Measurements from ENCODE around the gene ASF1B.

Gene ASF1B

GRCh38 chr19:14152713-14153112, 16.3 kb upstream of the ASF1B start:
- no peak overlapping the region for H3K4me3 ChIP-seq (ENCODE audit: control insufficient read depth, low read depth, low read length)
- DNase-seq (ENCODE audit: low read depth), result no peak
- no peak for TF ChIP-seq CTCF (IDR thresholded peaks at IDR 0.05; ENCODE audit: control insufficient read depth, insufficient read depth, low read depth, low read length, missing control alignments)

GRCh38 chr19:14150770-14151661, 14.6 kb upstream of the ASF1B start:
- H3K4me3 ChIP-seq (ENCODE audit: control insufficient read depth, low read depth, low read length), result no peak overlapping the region
- no peak for TF ChIP-seq CTCF (IDR thresholded peaks at IDR 0.05; ENCODE audit: control insufficient read depth, insufficient read depth, low read depth, low read length, missing control alignments)
- DNase-seq (ENCODE audit: low read depth), result no peak

- no peak for DNase-seq (ENCODE audit: low read depth)
- no peak overlapping the region for H3K4me3 ChIP-seq (ENCODE audit: control insufficient read depth, low read depth, low read length)
- TF ChIP-seq CTCF (IDR thresholded peaks at IDR 0.05; ENCODE audit: control insufficient read depth, insufficient read depth, low read depth, low read length, missing control alignments), result no peak
Measured at GRCh38 chr19:14150041-14150769, 13.8 kb upstream of the ASF1B start.

- no peak for TF ChIP-seq CTCF (IDR thresholded peaks at IDR 0.05; ENCODE audit: control insufficient read depth, insufficient read depth, low read depth, low read length, missing control alignments)
- peak overlapping the region; percentile 2; the same call in 1 of the 2 replicates for H3K4me3 ChIP-seq (ENCODE audit: control insufficient read depth, low read depth, low read length)
Measured at GRCh38 chr19:14149509-14149994, 13.2 kb upstream of the ASF1B start.

DNA sequence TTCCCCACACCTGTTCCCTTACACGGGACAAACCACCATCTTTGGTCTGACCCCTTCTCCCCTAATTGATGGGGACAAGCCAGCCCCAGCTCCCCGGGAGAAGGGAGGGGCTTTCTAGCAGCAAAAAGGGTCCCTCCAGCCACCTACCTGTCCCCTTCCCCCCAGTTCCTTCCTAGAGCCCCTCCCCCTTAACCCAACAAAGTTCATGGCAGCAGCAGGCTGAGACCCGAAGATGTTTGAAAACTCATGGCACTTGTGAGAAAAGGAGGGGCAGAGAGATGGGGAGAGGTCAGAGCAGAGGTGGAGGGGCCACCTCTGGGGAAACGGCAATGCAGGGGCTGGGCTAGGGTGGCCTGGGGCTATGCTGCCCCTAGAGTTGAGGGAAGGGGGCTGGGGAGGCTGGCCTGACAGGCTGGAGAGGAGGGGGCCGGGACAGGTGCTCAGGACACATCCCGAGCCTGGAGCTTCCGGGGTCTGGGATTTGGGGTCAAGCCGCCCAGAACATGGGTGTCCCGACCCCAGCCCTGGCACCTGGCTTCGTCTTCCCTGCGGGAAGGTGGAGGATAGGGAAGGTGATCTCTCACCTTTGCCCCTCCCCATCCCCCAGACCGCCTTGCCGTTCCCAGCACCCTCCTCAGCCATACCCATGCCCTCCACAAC, 12.5 kb upstream of the ASF1B start:
- no peak for TF ChIP-seq CTCF (IDR thresholded peaks at IDR 0.05; ENCODE audit: control insufficient read depth, insufficient read depth, low read depth, low read length, missing control alignments)
- no peak for DNase-seq (ENCODE audit: low read depth)
- no peak overlapping the region for H3K4me3 ChIP-seq (ENCODE audit: control insufficient read depth, low read depth, low read length)

More at GRCh38 chr19:14149509-14149994, 13.2 kb upstream of the ASF1B start:
- DNase-seq (ENCODE audit: low read depth), result no peak

Measured in AG09309 (cell line).